ENCODE measurements around the gene PDE4C. TPM values are rescaled to one million over a fixed set of nuclear protein-coding genes. Genes with fewer than 3 reads are reported as not detected.
A peak's percentile ranks its signal among the peaks of the same experiment; 100 is the strongest.

PDE4C gene
- polyA plus RNA-seq, 10 donors: 0.99 to 5.0 (median 2.7) TPM

- DNase-seq: no peak
Observed at GRCh38 chr19:18254546-18255503, 28.6 kb upstream of the PDE4C start.

GRCh38 chr19:18253716-18254115 lies 27.5 kb upstream of the PDE4C start:
- DNase-seq: peak in 1 of 3 donors; percentile 42

GRCh38 chr19:18253130-18253529 lies 26.9 kb upstream of the PDE4C start:
- no peak for DNase-seq

- no peak for DNase-seq
Observed at GRCh38 chr19:18252370-18252717, 26.1 kb upstream of the PDE4C start.

- peak; percentile 59 to 80 (median 72) for DNase-seq
Observed at GRCh38 chr19:18251587-18252369, 25.5 kb upstream of the PDE4C start.

- DNase-seq: no peak
Observed at GRCh38 chr19:18249834-18250233, 23.6 kb upstream of the PDE4C start.

GRCh38 chr19:18245297-18245696 lies 19.1 kb upstream of the PDE4C start:
- DNase-seq: no peak

- DNase-seq: no peak
Observed at GRCh38 chr19:18239303-18239702, 13.1 kb upstream of the PDE4C start.

GRCh38 chr19:18234194-18234593 lies 8.0 kb upstream of the PDE4C start:
- no peak for DNase-seq

- DNase-seq: peak in 2 of 3 donors; percentile 53 to 75
Observed at GRCh38 chr19:18233224-18233825, 7.1 kb upstream of the PDE4C start.

- no peak for DNase-seq
Observed at GRCh38 chr19:18232540-18233223, 6.4 kb upstream of the PDE4C start.

GRCh38 chr19:18231775-18232174 lies 5.5 kb upstream of the PDE4C start:
- DNase-seq: no peak

GRCh38 chr19:18230941-18231734 lies 4.9 kb upstream of the PDE4C start:
- DNase-seq: no peak

GRCh38 chr19:18229915-18230314 lies 3.7 kb upstream of the PDE4C start:
- DNase-seq: no peak

GRCh38 chr19:18229474-18229873 lies 3.2 kb upstream of the PDE4C start:
- DNase-seq: no peak

- no peak for DNase-seq
Observed at GRCh38 chr19:18227781-18228271, 1.6 kb upstream of the PDE4C start.

- no peak for DNase-seq
Observed at GRCh38 chr19:18226956-18227780, 930 bp upstream of the PDE4C start.

- DNase-seq: no peak
Observed at GRCh38 chr19:18225355-18225701, 910 bp downstream of the PDE4C start.

GRCh38 chr19:18224525-18225354 lies 1.5 kb downstream of the PDE4C start:
- peak; percentile 95 to 98 (median 97) for DNase-seq

All from muscle of back (tissue), 11 donors.